Forelimb muscle (tissue), 1 donor: Measurements from ENCODE around the gene GOLGA6L4. TPM values are rescaled to one million over a fixed set of nuclear protein-coding genes. Genes with fewer than 3 reads are reported as not detected.
"Not testable (repeated sequence)": the region's sequence is repeated elsewhere in the genome, so short reads cannot be mapped to it uniquely, and the experiment has no call there.

ENCODE experiments used
- DNase-seq: peaks from one replicate; pipeline ENCODE4 v3.0.0-alpha.2; 2013; ENCODE audit warnings: low read depth
- polyA plus RNA-seq: library from polyadenylated mRNA; unstranded; fragments of 120-200 nt; gene quantifications from one replicate; pipeline ENCODE4 v1.2.1, GENCODE V29; 2013; ENCODE audit not compliant: insufficient read length

GOLGA6L4 gene, protein sequence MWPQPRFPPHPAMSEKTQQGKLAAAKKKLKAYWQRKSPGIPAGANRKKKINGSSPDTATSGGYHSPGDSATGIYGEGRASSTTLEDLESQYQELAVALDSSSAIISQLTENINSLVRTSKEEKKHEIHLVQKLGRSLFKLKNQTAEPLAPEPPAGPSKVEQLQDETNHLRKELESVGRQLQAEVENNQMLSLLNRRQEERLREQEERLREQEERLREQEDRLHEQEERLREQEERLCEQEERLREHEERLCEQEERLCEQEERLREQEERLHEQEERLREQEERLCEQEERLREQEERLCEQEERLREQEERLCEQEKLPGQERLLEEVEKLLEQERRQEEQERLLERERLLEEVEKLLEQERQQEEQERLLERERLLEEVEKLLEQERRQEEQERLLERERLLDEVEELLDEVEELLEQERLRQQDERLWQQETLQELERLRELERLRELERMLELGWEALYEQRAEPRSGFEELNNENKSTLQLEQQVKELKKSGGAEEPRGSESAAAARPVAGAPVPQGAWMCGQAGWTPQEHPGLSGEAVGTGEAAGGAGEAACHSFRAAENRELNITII
- polyA plus RNA-seq = 8.3 TPM

- DNase-seq = not testable (repeated sequence)
Measured at GRCh38 chr15:84235573-84235972, at the start of gene GOLGA6L4. Gene GOLGA6L4, plus strand, starts transcription at chr15:84235773. Its CDS starts 62 bp downstream, at chr15:84235835.

- not testable (repeated sequence) for DNase-seq
Measured at GRCh38 chr15:84192982-84193381, 42.6 kb upstream of the GOLGA6L4 start.

DNA sequence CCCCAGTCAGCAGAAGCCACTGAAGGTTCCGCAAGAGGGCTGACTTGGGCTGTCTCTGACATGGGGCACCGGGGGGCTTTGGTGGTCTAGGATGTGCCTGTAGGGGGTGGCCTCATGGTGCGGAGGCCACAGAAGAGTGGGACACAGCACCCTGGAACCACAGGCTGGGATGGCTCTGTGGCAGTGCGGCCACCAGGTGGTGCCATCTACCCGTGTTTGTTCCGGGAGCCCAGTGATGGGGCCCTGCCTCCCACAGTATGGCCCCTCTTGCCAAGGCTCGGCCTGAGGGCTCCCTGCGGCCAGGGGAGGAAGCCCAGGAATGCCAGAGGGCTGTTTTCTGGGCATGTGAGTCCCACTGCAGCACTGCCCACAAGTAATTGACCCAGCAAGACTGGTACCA is 40.0 kb upstream of the GOLGA6L4 start:
- not testable (repeated sequence) for DNase-seq

DNA sequence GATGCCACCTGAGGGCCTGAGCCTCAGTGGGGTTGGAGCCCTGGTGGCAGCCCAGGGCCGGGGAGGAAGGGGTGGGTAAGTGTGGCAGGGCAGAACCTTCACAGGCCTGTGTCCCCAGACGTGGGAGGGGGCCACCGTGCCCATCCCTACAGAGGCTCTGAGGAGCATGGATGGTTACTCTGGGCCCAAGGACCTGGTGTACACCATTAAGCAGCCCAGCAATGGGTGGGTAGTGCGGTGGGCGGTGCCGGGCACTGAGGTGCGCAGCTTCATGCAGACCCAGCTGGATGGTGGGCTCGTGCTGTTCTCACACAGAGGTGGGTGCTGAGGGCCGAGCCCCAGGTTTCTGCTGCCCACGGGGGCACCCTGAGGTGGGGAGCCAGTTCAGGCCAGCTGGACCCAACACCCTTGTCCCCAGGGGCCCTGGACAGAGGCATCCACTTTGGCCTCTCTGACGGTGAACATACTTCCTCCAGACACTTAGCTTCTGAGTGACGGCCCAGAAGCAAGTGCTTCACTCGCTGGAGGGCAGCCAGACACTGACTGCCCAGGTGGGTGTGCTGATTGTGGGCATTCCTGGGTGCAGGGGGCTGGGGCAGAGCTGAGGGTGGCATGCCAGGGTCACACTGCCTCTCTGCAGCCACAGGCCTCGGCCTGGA is 38.9 kb upstream of the GOLGA6L4 start:
- DNase-seq = not testable (repeated sequence)

GRCh38 chr15:84199865-84200264 is 35.7 kb upstream of the GOLGA6L4 start:
- not testable (repeated sequence) for DNase-seq

GRCh38 chr15:84246441-84246840 is 10.9 kb downstream of the GOLGA6L4 start:
- DNase-seq = not testable (repeated sequence)
